GM23248 (cell line): ENCODE data around the gene LIME1. TPM values are rescaled to one million over a fixed set of nuclear protein-coding genes. Genes with fewer than 3 reads are reported as not detected.

Experiments used
- DNase-seq: peaks from one replicate; pipeline ENCODE4 v3.0.0-alpha.2; 2015
- H2AFZ ChIP-seq: fragments of 200-600 bp; sonication (generic); 2 replicates; pipeline ENCODE4 v1.6.1; 2016; ENCODE audit warnings: antibody characterized with exemption
- H3F3A ChIP-seq: fragments of 200-600 bp; sonication (generic); 2 replicates; pipeline ENCODE4 v1.6.1; 2016; ENCODE audit warnings: mild to moderate bottlenecking, antibody characterized with exemption, mixed run types; ENCODE audit not compliant: insufficient read depth
- H3K27ac ChIP-seq: fragments of 200-600 bp; sonication (generic); 2 replicates; pipeline ENCODE4 v1.5.1; 2016; ENCODE audit warnings: mild to moderate bottlenecking
- H3K27me3 ChIP-seq: fragments of 200-600 bp; sonication (generic); replicated peaks from 2 replicates; pipeline ENCODE4 v1.6.1; 2016; ENCODE audit warnings: mild to moderate bottlenecking; ENCODE audit not compliant: insufficient read depth
- H3K36me3 ChIP-seq: fragments of 200-600 bp; sonication (generic); 2 replicates; pipeline ENCODE4 v1.6.1; 2016; ENCODE audit warnings: low read depth, mild to moderate bottlenecking
- H3K4me1 ChIP-seq: fragments of 200-600 bp; sonication (generic); 2 replicates; pipeline ENCODE4 v1.6.1; 2016; ENCODE audit warnings: mild to moderate bottlenecking; ENCODE audit not compliant: insufficient read depth
- H3K4me2 ChIP-seq: fragments of 200-600 bp; sonication (generic); one replicate; pipeline ENCODE4 v1.6.1; 2016; ENCODE audit warnings: mild to moderate bottlenecking; ENCODE audit not compliant: unreplicated experiment
- H3K4me3 ChIP-seq: fragments of 200-600 bp; sonication (generic); 2 replicates; pipeline ENCODE4 v1.5.1; 2016; ENCODE audit warnings: mild to moderate bottlenecking
- H3K79me2 ChIP-seq: fragments of 200-600 bp; sonication (generic); 2 replicates; pipeline ENCODE4 v1.6.1; 2016; ENCODE audit warnings: mild to moderate bottlenecking; ENCODE audit not compliant: insufficient read depth
- H3K9ac ChIP-seq: fragments of 200-600 bp; sonication (generic); 2 replicates; pipeline ENCODE4 v1.6.1; 2016; ENCODE audit warnings: mild to moderate bottlenecking
- H3K9me2 ChIP-seq: fragments of 200-600 bp; sonication (generic); 2 replicates; pipeline ENCODE4 v1.6.1; 2016; ENCODE audit warnings: mixed run types, mild to moderate bottlenecking, moderate library complexity; ENCODE audit not compliant: insufficient read depth
- H3K9me3 ChIP-seq: fragments of 200-600 bp; sonication (generic); one replicate; pipeline ENCODE4 v1.6.1; 2017; ENCODE audit warnings: low read depth
- H4K20me1 ChIP-seq: fragments of 200-600 bp; sonication (generic); 2 replicates; pipeline ENCODE4 v1.6.0; 2016; ENCODE audit not compliant: insufficient read depth
- EZH2 ChIP-seq: fragments of 200-600 bp; sonication (generic); IDR thresholded peaks from 2 replicates; pipeline ENCODE4 v1.6.1; 2018; ENCODE audit warnings: antibody characterized with exemption, mild to moderate bottlenecking; ENCODE audit not compliant: insufficient read depth, poor library complexity, severe bottlenecking
- EZH2phosphoT487 ChIP-seq: fragments of 200-600 bp; sonication (generic); IDR thresholded peaks from 2 replicates; pipeline ENCODE4 v1.6.1; 2018; ENCODE audit warnings: antibody characterized with exemption, moderate library complexity, mild to moderate bottlenecking, low read depth; ENCODE audit not compliant: insufficient read depth
- whole genome bisulfite sequencing, 2 experiments: methylation state at CpG; one replicate each; pipeline ENCODE4 v1.1.6; 2015 to 2017; ENCODE audit warnings: low lambda C conversion rate in 2 of 2, low coverage in 1 of 2; ENCODE audit errors: missing lambda C conversion rate in 2 of 2; 5-methylcytosine and 5-hydroxymethylcytosine counted together
- in situ Hi-C: fragments of 300-500 bp; cut with MboI; formaldehyde crosslinking; loops from 2 replicates; pipeline ENCODE4 v1.15.0; 2020
- polyA plus RNA-seq: library from polyadenylated mRNA; unstranded; fragments of >200 nt; fragmentation: Nextera tagmentation; extraction: Ambion mirVana; gene quantifications from 2 replicates; pipeline ENCODE4 v1.2.1, GENCODE V29; 2016
- total RNA-seq: library from RNA; depleted of rRNA; stranded (reverse); fragments of >200 nt; shearing (Covaris generic); gene quantifications from 2 replicates; pipeline ENCODE4 v1.2.3, GENCODE V29; 2014

LIME1 gene
- total and polyA plus RNA-seq, 2 experiments from 2014 or later, result 3.7 to 14.1 TPM

GRCh38 chr20:63708301-63709148 lies 27.9 kb upstream of the LIME1 start:
- no peaks in the 10 kb centered on the region for H3K9me2 ChIP-seq
- H3K27me3 ChIP-seq, result no peaks in the 10 kb centered on the region
- 36 to 49% methylated on average over 32 to 43 of the region's 67 CpGs for WGBS, 2 experiments
- H3K79me2 ChIP-seq, result peaks cover 94% of the 10 kb centered on the region
- H2AFZ ChIP-seq, result no peak overlapping the region
- H3K4me3 ChIP-seq, result peak overlapping the region; percentile 80
- no peaks in the 10 kb centered on the region for H4K20me1 ChIP-seq
- H3K27ac ChIP-seq, result peak overlapping the region; percentile 65; the same call in 1 of the 2 replicates
- H3K4me2 ChIP-seq, result peak overlapping the region; percentile 87
- no peaks in the 10 kb centered on the region for H3F3A ChIP-seq
- H3K9me3 ChIP-seq, result no peaks in the 10 kb centered on the region
- in situ Hi-C loops, result no loop called here
- peaks cover 17% of the 10 kb centered on the region; the same call in 1 of the 2 replicates for H3K4me1 ChIP-seq
- DNase-seq, result peak; percentile 56
- peaks cover 32% of the 10 kb centered on the region for H3K36me3 ChIP-seq
- peak overlapping the region; percentile 86 for H3K9ac ChIP-seq
- no peak for TF ChIP-seq EZH2
- TF ChIP-seq EZH2phosphoT487, result no peak

GRCh38 chr20:63709149-63709527 lies 27.3 kb upstream of the LIME1 start:
- Histone ChIP-seq H3K9ac (peak overlapping the region; percentile 86; the same call in 1 of the 2 replicates), H3K9me3 (no peaks in the 10 kb centered on the region)
- in situ Hi-C loops, result no loop called here

GRCh38 chr20:63711085-63711645 lies 25.3 kb upstream of the LIME1 start:
- WGBS, 2 experiments, result 80 to 86% methylated on average over 12 of the region's 12 CpGs
- H3K27ac ChIP-seq, result no peak overlapping the region
- TF ChIP-seq EZH2phosphoT487, result no peak
- TF ChIP-seq EZH2, result no peak
- H3K4me1 ChIP-seq, result peaks cover 12% of the 10 kb centered on the region; the same call in 1 of the 2 replicates
- H3K36me3 ChIP-seq, result peaks cover 46% of the 10 kb centered on the region
- H3K9ac ChIP-seq, result no peak overlapping the region
- H4K20me1 ChIP-seq, result no peaks in the 10 kb centered on the region
- no peaks in the 10 kb centered on the region for H3K9me2 ChIP-seq
- no peaks in the 10 kb centered on the region for H3K27me3 ChIP-seq
- H3F3A ChIP-seq, result no peaks in the 10 kb centered on the region
- DNase-seq, result no peak
- H3K4me2 ChIP-seq, result no peak overlapping the region
- no peak overlapping the region for H2AFZ ChIP-seq
- in situ Hi-C loops, result no loop called here
- no peak overlapping the region for H3K4me3 ChIP-seq
- no peaks in the 10 kb centered on the region for H3K9me3 ChIP-seq
- H3K79me2 ChIP-seq, result peaks cover 99% of the 10 kb centered on the region

More at GRCh38 chr20:63709149-63709527, 27.3 kb upstream of the LIME1 start:
- Histone ChIP-seq H2AFZ (no peak overlapping the region), H3K4me3 (peak overlapping the region; percentile 80), H3F3A (no peaks in the 10 kb centered on the region), H3K79me2 (peaks cover 99% of the 10 kb centered on the region), H3K4me1 (peaks cover 17% of the 10 kb centered on the region; the same call in 1 of the 2 replicates), H3K27me3 (no peaks in the 10 kb centered on the region), H4K20me1 (no peaks in the 10 kb centered on the region), H3K27ac (no peak overlapping the region), H3K4me2 (peak overlapping the region; percentile 87), H3K9me2 (no peaks in the 10 kb centered on the region), H3K36me3 (peaks cover 34% of the 10 kb centered on the region)
- TF ChIP-seq EZH2, result no peak
- no peak for TF ChIP-seq EZH2phosphoT487
- no peak for DNase-seq
- 90 to 94% methylated on average over 16 to 17 of the region's 17 CpGs for WGBS, 2 experiments

- Histone ChIP-seq H3K9me2 (no peaks in the 10 kb centered on the region), H3K27ac (no peak overlapping the region), H3K4me3 (no peak overlapping the region), H3K9ac (no peak overlapping the region), H3F3A (no peaks in the 10 kb centered on the region), H3K4me1 (peaks cover 6% of the 10 kb centered on the region; the same call in 1 of the 2 replicates), H3K36me3 (peaks cover 46% of the 10 kb centered on the region), H3K4me2 (no peak overlapping the region), H3K79me2 (peaks cover 99% of the 10 kb centered on the region), H2AFZ (no peak overlapping the region), H3K27me3 (no peaks in the 10 kb centered on the region), H3K9me3 (no peaks in the 10 kb centered on the region), H4K20me1 (no peaks in the 10 kb centered on the region)
- 93 to 100% methylated on average over 1 of the region's 1 CpG for WGBS, 2 experiments
- no peak for DNase-seq
- TF ChIP-seq EZH2, result no peak
- no peak for TF ChIP-seq EZH2phosphoT487
- in situ Hi-C loops, result no loop called here
Measured at GRCh38 chr20:63712191-63712590, 24.3 kb upstream of the LIME1 start.
